NB4 (cell line): Measurements from ENCODE around the gene PIK3R4.

Experiments
- DNase-seq: peaks from one replicate; pipeline ENCODE4 v3.0.0; 2010; ENCODE audit warnings: low read depth
- H3K4me3 ChIP-seq: one replicate; pipeline ENCODE4 v1.5.1; 2011; ENCODE audit warnings: mild to moderate bottlenecking, low read depth, low read length, moderate library complexity
- MAX ChIP-seq: IDR thresholded peaks from 2 replicates; pipeline ENCODE4 v1.6.1; 2011; ENCODE audit warnings: low read depth, low read length
- MYC ChIP-seq: IDR thresholded peaks from 2 replicates; pipeline ENCODE4 v1.6.1; 2011; ENCODE audit warnings: low read depth, low read length
- POLR2A ChIP-seq: IDR thresholded peaks from 2 replicates; pipeline ENCODE4 v1.6.1; 2011; ENCODE audit warnings: mild to moderate bottlenecking; ENCODE audit not compliant: insufficient read length; ENCODE audit errors: extremely low read depth
- TF ChIP-seq, protein P1 (sequence below): IDR thresholded peaks from one replicate; pipeline ENCODE4 v1.5.1; 2012; ENCODE audit warnings: low read depth, low read length

The PIK3R4 gene

GRCh38 chr3:130738241-130738640 lies 8.4 kb downstream of the PIK3R4 start:
- no peak for DNase-seq
- TF ChIP-seq, protein P1, sequence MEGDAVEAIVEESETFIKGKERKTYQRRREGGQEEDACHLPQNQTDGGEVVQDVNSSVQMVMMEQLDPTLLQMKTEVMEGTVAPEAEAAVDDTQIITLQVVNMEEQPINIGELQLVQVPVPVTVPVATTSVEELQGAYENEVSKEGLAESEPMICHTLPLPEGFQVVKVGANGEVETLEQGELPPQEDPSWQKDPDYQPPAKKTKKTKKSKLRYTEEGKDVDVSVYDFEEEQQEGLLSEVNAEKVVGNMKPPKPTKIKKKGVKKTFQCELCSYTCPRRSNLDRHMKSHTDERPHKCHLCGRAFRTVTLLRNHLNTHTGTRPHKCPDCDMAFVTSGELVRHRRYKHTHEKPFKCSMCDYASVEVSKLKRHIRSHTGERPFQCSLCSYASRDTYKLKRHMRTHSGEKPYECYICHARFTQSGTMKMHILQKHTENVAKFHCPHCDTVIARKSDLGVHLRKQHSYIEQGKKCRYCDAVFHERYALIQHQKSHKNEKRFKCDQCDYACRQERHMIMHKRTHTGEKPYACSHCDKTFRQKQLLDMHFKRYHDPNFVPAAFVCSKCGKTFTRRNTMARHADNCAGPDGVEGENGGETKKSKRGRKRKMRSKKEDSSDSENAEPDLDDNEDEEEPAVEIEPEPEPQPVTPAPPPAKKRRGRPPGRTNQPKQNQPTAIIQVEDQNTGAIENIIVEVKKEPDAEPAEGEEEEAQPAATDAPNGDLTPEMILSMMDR = no peak
- no peak overlapping the region for H3K4me3 ChIP-seq

GRCh38 chr3:130737622-130738021 lies 9.0 kb downstream of the PIK3R4 start:
- H3K4me3 ChIP-seq = no peak overlapping the region
- DNase-seq = no peak
- TF ChIP-seq POLR2A (no peak), MAX (no peak), MYC (no peak)
- TF ChIP-seq, protein P1 = no peak

GRCh38 chr3:130733236-130733875 lies 13.3 kb downstream of the PIK3R4 start:
- H3K4me3 ChIP-seq = no peak overlapping the region
- DNase-seq = no peak
- TF ChIP-seq, protein P1 = no peak
- TF ChIP-seq MYC = no peak
- TF ChIP-seq MAX = no peak

DNA sequence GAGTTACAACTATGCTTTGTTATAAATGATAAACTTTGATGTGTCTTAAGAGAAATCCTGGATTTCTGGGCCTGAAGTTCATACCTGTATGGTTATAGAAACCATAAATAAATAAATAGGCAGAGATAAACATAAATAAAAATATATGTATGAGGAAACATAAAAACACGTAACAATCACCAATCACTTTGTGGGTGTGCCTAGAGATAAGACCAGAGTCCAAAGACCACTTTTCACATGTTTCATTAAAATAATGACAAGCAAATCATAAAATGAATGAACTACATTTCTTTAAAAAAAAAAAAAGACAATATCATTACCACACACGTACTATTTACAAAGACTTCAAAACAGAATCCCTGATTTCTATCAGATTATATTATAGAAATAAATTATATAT lies 14.1 kb downstream of the PIK3R4 start:
- no peak for DNase-seq
- TF ChIP-seq, protein P1 = no peak
- TF ChIP-seq MYC = no peak
- no peak for TF ChIP-seq POLR2A
- TF ChIP-seq MAX = no peak
- no peak overlapping the region for H3K4me3 ChIP-seq

DNA sequence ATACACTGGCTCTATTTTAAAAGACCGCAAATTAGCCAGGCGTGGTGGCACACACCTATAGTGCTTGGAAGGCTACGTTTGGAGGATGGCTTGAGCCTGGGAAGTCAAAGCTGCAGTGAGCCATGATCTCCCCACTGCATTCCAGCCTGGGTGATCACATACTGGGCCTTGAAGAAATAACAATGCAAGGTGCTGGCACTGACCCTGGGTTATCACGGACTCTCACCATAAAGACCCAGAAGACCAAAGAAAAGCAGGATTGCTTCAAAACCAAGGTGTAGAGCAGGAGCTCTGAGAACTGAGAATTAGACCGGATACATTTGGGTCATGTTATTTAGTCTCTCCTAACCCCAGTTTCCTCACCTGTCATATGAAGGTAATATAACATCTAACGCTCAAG lies 14.8 kb downstream of the PIK3R4 start:
- H3K4me3 ChIP-seq = no peak overlapping the region
- no peak for DNase-seq
- TF ChIP-seq, protein P1 = no peak
- no peak for TF ChIP-seq MAX
- TF ChIP-seq MYC = no peak
- TF ChIP-seq POLR2A = no peak

DNA sequence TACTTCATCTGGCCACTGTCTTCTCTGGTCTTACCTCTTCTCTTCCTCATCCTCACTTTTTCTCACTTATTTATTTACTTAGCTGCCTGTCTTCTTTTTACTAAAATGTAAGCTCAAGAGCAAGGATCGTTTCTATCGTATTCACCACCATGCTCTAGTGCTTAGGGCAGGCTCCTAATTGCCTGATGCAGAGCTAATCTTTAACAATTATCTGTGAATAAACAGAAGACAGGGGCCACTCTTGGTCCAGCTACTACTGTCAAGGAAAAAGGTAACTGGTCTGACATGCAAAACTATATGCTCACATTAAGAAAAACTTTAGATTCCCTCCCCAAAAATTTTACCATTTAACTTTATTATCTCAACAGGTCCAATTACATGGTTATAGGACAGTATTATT lies 17.5 kb downstream of the PIK3R4 start:
- TF ChIP-seq, protein P1 = no peak
- no peak for TF ChIP-seq MAX
- no peak for TF ChIP-seq POLR2A
- no peak for TF ChIP-seq MYC
- no peak for DNase-seq
- no peak overlapping the region for H3K4me3 ChIP-seq
